Fibroblast of skin of right quadriceps (primary cell): ENCODE results near the gene TBCD.
A peak's percentile ranks its signal among the peaks of the same experiment; 100 is the strongest.

Source experiments
- DNase-seq: peaks from one replicate; pipeline ENCODE4 v3.0.0-alpha.2; 2013

The TBCD gene

DNA sequence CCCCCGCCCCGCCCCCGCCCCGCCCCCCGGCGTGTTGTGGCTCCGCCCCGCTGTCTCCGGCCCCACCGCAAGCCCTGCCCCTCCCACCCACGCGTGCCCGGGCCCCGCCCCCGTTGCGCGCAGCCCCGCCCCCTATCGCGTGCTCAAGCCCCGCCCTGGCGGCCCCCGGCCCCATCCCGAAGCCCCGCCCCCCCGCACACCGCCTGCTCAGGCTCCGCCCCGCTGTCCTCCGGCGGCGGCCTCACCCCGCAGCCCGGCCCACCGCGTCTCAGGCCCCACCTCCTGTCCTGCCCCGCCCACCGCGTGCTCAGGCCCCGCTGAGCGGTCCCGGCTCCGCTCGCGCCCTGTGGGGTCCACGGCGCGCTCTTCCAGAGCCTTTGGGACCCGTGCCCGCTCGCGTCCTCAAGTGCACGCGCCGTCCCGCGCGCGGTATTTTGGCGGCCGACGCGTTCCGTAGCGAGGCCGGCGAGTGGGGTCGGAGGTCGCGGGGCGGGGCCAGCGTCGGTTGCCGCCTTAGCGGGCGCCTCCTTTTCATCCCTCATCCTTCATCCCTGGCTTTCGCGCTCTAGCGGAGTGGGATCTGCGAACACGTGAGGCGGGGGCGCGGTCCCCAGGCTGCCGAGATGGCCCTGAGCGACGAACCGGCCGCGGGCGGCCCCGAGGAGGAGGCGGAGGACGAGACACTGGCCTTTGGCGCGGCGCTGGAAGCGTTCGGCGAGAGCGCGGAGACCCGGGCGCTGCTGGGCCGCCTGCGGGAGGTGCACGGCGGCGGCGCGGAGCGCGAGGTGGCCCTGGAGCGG is at the start of gene TBCD:
Gene TBCD, plus strand, starts transcription at position 495 of the 800 bp plus-strand sequence. Its CDS starts 129 bp downstream, at position 624.
- peak; percentile 90 for DNase-seq

DNA sequence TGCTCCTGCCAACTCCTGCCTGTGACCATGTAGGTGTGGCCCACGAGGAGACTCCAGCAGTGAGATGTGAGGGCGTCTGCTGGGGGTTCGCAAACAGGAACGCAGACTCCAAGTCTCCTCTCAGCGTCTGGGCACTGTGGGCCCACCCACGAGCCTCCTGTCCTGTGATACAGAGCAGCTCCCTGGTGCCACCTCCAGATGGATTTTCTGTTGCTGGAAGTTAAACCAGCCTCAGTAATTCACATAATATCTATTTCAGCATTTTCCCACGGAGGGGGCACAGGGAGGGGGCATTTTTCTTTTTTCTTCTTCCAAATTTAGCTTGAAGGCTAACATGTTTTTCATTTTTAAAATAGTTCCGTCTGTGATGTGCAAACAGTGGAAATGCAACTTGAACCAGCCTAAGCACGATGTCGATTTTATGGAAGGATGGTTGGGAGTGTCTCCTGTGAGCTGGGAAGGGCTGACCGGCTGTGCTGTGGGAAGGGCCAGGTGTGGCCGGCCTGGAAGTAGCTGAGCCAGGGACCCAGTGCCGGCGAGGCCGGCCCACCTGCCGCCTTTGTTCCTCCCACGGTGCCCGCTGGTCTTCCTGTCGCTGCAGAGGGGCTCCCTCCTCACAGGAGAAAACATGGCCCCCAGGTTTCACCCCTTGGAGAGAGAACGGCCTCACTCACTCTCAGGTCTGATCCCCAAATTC is 49.5 kb upstream of the TBCD start:
- DNase-seq: no peak

DNA sequence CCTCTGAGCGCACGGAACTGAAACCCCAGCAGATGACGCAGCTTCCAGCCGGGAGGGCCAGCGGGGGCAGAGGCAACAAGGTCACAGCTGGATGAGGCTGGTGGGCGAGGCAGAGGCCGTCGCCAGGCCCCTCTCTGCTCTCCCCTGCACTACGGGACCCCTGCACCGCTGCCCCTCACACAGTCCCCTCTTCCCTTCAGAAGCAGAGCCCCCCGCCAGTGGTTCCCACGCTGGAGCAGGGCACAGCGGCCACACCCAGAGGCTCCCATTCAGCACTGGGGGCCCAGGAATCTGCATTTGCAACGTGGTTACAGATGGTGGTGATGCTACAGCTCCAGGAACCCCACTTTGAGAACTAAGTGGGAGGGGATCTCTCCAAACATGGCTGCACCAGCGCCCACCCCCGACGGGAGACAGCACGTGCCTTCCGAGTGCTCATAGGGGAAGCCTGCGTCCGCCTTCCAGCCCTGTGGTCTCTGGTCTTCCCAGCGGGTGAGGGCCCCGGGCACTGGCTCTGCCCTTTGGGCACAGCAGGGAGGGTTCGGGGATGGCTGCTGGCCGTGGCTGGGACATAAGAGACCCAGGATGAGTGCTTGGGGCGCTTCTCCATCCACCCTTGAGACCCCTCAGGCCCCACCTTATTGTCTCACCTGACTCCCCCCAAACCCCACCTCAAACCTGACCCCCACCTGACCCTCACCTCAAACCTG is 48.7 kb upstream of the TBCD start:
- no peak for DNase-seq

DNA sequence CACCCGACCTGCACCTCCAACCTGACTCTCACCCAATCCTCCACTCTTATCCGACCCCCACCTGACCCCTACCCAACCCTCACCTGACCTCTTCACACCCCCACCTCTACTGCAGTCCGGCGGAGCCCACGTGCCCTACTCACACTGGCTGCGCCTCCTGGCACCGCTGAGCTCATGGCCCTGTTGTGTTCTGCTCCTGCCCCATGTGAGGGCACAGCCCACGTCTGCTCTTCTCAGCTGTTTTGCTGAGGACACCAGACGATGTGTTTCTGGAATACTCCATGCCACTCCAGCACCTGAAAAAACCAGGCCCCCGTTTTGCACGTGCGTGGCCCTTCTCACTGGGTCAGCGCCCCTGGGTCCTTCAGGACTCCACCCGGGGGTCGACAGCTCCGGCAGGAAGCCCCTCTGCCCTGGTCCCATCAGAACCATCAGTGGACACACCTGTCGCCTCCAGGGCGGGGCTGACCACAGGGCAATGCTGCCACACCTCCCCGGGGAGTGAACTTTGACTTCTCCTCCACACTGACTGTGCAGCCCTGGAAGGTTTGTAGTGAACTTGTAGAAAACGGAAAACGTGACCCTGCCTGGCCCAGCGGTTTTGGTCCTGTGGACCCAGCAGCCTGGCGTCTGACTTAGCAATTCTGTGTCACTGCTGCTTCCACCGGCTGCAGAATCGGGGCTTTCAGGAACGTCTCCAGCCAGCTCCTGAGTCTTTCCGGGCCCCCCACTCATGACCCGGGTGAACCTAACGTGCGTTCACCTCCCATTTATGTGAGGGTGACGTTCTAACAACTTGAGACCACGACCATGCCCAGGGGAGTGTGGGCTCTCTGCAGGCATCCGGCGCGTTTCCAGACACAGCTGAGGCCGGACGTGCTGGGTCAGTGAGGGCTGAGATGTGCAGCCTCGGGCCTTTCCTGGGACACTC is 47.7 kb upstream of the TBCD start:
- DNase-seq: no peak

DNA sequence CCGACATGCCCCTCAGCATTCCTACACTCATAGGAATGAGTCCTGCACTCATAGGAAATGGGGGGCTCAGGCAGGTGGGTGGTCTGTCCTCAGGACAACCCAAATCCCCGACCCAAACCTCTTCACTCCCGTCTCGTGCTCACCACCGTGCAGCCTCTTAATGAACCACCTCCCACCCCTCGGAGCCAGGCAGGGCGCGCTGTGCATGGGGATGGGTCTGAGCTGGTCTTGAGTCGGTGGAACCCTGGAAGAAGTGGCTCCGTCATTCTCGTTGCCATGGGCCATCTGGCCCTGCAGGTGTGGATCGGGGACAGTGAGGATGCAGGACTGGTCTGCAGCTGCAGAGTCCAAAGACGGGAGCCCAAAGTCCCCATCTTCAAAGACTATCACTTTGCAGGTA is 47.0 kb upstream of the TBCD start:
- DNase-seq: no peak

DNA sequence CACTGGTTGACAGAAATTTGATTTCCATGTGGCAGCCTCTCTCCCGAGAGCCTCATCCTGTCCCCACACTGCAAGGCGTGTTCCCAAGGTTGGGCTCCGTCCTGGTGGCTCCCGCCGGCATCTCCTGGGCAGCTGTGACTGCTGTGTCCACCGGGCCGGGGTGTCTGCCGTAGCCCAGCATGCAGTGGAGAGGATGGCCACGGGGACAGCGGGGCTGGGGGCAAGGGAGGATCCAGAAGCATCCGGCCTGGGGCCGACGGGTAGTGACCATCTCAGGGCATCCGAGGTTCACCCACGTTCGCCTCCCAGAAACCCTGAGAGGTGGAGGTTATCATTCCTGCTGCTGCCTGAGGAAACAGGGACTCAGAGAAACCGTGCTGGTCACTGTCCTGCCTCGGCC is 46.1 kb upstream of the TBCD start:
- DNase-seq: no peak

DNA sequence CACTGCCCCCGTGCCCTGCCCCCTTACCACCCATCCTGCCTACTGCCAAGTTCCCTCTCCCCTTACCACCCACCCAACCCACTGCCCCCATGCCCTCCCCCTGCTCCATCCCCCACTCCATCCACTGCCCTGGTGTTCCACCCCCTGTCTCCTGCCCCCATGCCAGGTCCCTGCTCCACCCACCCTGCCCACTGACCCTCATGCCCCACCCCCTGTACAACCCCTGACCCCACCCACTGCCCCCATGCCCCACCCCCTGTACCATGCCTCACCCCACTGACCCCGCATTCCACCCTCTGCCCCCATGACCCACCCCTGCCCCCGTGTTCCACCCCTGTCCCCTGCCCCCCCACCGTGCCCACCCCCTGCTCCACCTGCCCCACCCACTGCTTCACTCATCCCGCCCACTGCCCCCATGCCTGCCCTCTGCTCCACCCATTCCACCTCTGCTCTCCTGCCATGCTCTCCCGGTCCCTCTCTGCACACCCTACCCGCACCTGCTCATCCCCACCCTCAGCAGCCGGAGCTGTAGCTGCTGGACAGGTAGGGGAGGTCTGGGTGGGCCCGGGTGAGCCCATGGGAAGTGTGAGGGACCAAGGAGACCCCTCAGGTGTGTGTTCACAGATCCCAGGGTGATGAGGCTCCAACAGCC is 42.7 kb upstream of the TBCD start:
- no peak for DNase-seq

DNA sequence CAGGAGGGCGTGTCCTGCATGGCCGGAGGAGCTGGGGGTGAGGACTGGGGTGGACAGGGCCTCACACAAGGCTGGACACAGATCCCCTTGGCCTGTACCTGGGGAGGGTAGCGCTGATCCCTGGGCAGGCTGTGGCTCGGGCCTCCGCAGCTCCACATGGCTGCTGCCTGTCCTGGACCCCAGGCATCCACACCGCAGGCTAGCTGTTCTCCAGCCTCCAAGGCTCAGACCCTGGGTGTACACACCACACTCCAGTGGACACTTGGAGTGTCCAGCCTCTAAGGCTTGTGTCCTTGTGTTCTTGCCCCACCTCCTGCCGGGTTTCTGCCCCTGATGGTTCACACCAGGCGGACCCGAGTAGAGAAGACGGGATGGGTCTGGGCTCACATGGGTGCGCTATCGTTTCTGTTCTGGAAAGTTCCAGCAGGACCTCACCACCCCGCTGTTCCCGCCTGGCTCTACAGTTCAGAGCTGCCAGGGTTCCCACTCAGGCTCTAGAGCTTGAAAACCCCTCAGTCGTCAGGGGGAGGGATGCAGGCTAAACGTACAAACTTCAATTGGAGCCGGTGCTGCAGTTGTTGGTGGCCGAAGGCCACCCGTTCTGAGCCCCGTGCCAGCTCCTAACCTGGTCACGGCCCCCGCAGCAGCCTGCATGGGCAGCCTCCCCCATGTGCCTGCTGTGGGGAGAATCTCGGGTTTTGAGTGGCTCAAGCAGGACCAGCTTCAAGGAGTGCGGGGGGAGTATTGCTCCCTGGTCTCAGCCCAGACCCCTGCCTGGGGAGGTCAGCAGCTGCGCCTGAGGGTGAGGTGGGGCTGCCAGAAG is 42.0 kb upstream of the TBCD start:
- DNase-seq: no peak

DNA sequence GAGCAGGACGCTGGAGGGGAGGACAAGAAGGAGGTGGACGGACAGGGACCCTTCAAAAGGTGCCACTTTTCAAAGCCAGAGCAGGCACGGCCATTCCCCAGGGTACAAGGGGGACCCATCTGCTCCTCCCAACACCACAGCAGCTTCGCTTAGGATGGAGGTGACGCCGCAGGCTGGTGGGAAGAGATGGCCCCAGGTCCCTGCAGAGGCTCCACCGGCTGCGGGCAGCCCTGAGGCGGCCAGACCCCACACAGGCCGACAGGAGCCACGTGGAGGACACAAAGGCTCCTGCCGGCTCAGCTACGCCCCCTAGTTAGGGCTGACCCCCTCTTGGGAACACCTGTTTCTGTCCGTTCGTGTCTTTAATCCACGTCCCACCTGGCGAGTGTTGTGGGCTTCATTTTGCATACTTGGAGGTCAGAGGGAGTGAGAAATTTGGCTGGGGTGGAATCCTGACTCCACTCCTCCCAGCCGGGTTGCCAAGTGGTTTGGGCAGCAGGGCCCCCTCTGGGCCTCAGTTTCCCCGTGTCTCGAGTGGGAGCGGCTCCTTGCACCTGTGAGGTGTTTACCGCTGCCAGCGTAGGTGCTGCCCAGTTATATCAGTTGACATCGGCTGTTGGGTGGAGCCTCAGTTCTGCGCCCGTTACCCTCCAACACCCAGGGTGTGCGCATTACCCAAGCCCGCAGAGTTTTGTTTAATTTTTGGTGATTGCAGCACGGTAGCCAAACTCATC is 41.2 kb upstream of the TBCD start:
- DNase-seq: no peak

DNA sequence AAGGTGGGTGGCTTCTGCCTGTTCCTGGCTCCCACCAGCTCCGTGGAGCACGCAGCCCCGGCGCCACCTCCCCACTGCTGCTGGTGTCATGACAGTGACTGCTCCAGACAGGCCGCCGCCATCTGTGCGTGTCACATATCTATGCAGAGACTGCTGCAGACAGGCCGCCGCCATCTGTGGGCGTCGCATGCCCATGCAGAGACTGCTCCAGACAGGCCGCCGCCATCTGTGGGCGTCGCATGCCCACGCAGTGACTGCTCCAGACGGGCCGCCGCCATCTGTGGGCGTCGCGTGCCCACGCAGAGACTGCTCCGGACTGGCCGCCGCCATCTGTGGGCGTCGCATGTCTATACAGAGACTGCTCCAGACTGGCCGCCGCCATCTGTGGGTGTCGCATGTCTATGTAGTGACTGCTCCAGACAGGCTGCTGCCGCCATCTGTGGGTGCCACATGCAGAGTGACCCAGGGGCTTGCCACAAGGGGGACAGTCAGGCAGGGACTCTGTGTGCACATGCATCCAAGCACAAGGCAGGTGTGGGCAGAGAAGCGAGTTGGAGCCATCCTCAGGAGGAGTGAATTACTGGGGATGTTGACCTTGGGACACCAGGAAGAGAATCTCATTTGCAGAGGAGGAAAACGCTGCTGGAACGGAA is 38.7 kb upstream of the TBCD start:
- DNase-seq: no peak

DNA sequence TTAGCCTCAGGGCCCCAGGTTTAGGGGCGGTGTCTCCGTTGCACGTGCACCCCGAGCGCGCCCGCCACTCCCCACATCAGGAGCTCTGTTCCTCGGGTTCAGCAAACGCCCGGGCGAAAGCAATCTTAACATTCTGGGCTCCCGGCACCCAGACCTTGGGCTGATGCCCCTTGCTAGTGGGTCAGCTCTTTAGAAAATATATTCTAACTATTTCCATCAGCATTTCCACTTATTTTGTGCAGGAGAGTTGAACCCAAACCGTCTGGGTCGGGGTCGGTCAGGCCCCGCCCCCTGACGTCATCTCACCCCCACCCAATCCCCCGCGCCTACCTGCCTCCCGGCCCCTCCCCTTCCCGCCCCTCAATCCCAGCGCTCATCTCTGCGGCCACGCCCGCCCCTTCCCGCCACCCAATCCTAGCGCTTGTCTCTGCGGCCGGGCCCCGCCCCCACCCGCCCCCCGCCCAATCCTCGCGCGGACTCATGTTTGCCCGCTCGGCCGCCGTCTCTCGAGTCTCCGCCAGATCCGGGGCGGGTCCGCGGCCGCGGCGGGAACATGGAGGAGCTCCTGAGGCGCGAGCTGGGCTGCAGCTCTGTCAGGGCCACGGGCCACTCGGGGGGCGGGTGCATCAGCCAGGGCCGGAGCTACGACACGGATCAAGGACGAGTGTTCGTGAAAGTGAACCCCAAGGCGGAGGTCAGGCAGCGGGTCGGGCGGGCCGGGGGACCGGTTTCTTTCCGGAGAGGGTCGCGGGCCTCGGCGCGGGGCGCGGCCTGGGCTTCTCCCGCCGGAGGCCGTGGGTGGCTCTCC is 35.5 kb upstream of the TBCD start, which contains the start of gene FN3KRP:
Gene FN3KRP, plus strand, starts transcription at position 504 of the 808 bp plus-strand sequence. Its CDS starts 50 bp downstream, at position 554.
- peak; percentile 91 for DNase-seq

DNA sequence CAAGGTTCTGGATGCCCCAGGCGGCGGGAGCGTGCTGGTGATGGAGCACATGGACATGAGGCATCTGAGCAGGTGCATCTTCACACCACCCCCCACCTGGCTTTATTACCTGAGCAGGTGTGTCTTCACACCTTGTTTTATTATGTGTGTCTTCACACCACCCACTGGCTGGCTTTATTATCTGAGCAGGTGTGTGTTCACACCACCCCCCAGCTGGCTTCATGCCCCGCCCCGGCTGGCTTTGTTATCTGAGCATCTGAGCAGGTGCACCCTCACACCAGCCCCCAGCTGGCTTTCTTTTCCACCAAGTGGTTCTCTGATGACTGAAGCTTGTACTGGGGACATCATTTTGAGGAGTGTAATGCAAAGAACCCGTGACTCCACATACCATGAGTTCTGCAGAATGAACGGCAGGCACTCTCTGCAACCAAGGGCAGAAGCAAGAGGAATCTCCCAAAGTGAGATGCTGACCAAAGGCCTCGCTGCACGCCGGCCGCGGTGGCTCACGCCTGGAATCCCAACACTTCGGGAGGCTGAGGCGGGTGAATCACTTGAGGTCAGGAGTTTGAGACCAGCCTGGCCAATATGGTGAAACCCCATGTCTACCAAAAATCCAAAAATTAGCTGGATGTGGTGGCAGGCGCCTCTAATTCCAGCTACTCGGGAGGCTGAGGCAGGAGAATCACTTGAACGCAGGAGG is 32.7 kb upstream of the TBCD start:
- no peak for DNase-seq

DNA sequence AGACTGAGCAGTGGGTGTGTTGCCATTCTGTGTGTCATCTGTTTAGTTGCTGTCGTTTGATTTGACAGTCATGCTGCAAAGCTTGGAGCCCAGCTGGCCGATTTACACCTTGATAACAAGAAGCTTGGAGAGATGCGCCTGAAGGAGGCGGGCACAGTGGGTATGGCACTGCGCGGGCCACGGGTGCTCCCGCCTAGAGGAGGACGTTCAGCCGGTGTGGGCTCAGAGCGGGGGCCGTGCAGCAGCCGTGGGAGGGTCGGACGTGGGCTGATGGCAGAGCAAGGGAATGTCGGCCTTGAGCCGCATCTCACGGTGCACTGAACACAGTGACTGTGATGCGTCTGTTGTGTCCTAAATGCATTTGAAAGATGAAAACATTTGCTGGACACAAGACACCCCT is 31.7 kb upstream of the TBCD start:
- DNase-seq: no peak

DNA sequence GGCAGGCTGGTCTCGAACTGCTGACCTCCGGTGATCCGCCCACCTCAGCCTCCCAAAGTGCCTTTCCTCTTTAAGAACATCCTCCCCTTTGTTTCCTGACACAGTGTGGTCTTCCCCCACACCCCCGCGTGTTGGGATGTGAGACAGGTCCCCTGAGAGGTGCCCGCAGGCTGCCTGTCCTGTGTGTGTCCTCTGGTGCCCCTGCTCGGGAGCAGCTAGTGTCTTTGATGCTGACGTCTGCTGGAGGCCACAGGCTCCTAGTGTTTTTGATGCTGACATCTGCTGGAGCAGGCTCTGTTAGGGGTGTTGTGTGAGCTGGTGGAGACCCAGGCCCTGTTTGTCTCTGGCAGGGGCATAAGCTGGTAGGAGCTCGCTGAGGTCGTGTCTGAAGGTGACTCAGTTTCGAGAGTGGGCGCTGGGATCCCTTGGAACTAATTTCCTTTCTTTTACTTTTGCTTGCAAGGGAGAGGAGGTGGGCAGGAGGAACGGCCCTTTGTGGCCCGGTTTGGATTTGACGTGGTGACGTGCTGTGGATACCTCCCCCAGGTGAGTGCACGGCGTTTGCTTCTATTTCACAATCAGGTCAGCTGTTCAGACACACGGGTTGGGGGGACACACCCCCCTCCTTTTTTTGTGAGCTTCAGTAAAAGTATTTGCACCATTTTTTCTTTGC is 29.4 kb upstream of the TBCD start:
- DNase-seq: no peak

DNA sequence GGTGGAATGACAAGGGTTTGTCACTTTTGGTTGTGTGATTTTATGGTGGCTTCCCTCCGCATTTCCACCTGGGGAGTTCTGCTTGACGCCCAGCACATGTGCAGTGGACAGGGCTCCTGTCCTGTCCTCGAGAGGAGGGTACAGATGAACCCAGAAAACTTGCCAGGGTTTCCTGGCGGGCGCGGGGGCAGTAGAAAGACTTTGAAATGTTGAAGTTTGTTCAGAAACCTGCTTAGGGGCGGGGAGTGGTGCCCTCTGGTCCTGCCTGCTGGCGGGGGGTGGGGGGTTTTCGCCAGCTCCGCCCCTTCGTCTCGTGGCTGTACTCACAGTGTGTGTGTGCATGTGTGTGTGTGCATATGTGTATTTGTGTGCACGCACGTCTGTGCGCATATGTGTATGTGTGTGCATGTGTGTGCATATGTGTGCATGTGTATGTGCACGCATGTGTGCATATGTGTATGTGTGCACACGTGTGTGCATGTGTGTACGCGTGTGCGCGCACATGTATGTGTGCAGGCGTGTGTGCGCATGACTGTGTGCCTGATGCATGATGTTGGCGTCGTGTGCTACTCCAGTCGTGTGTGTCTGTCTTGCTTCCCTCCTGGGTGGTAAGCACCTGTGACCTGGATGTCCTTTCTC is 28.6 kb upstream of the TBCD start:
- DNase-seq: no peak

DNA sequence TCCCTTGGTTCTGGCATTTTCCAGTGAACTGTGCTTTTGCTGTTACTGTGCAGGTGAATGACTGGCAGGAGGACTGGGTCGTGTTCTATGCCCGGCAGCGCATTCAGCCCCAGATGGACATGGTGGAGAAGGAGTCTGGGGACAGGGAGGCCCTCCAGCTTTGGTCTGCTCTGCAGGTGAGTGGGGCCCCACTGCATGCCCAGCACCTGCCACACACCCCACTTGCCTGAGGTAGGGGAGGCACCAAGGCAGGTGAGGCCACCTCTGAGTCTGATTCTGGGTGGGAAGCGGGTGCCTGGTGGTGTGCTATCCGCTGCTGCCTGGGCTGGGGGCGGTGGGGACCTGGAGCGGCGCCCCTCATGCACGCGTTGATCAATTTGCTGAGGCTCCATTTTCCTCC is 25.4 kb upstream of the TBCD start:
- no peak for DNase-seq
